ENCODE data around the gene RHBDF1. TPM values are rescaled to one million over a fixed set of nuclear protein-coding genes. Genes with fewer than 3 reads are reported as not detected.

The RHBDF1 gene
- polyA plus RNA-seq (0.21 and 1.0 TPM in 2 replicates), polyA minus RNA-seq (0.97 and 2.5 TPM in 2 replicates)

GRCh38 chr16:72561-73548 is at the start of gene RHBDF1:
RHBDF1 (minus strand) TSS chr16:72631; CDS start chr16:65015, 7,616 bp downstream.
- Histone ChIP-seq H3K9me3 (ENCODE audit: low read length) (no peaks in the 10 kb centered on the region), H3K79me2 (replicated peaks; ENCODE audit: insufficient read depth, low read length) (no peaks in the 10 kb centered on the region), H3K9me2 (ENCODE audit: insufficient read depth, low read length) (no peaks in the 10 kb centered on the region), H2AFZ (ENCODE audit: low read depth, low read length) (no peak within 1 kb of the TSS), H3K36me3 (ENCODE audit: insufficient read depth, low read length) (no peaks in the 10 kb centered on the region), H3F3A (ENCODE audit: insufficient read depth, low read length, poor library complexity, severe bottlenecking) (no peaks in the 10 kb centered on the region), H3K27ac (ENCODE audit: low read length) (no peak within 1 kb of the TSS), H3K4me3 (ENCODE audit: low read length) (peak within 1 kb of the TSS; percentile 48), H3K4me2 (ENCODE audit: low read length) (no peak within 1 kb of the TSS), H3K27me3 (ENCODE audit: insufficient read depth, low read depth, low read length) (peaks cover 22% of the 10 kb centered on the region), H4K20me1 (ENCODE audit: insufficient read depth) (no peaks in the 10 kb centered on the region), H3K9ac (ENCODE audit: low read length) (no peak within 1 kb of the TSS)
- TF ChIP-seq EZH2 (IDR thresholded peaks at IDR 0.05; ENCODE audit: borderline replicate concordance, insufficient read depth, low read length, poor library complexity, severe bottlenecking): peak; percentile 71
- TF ChIP-seq RAD21 (conservative IDR thresholded peaks at IDR 0.05): no peak

GRCh38 chr16:120756-121155 is 48.3 kb upstream of the RHBDF1 start:
- H3K4me2 ChIP-seq (ENCODE audit: low read length): no peak overlapping the region
- no peak overlapping the region for H3K9ac ChIP-seq (ENCODE audit: low read length)
- H3K36me3 ChIP-seq (ENCODE audit: insufficient read depth, low read length): no peaks in the 10 kb centered on the region
- H4K20me1 ChIP-seq (ENCODE audit: insufficient read depth): no peaks in the 10 kb centered on the region
- H2AFZ ChIP-seq (ENCODE audit: low read depth, low read length): no peak overlapping the region
- H3K27me3 ChIP-seq (ENCODE audit: insufficient read depth, low read depth, low read length): no peaks in the 10 kb centered on the region
- TF ChIP-seq RAD21 (conservative IDR thresholded peaks at IDR 0.05) (no peak), EP300 (conservative IDR thresholded peaks at IDR 0.05; ENCODE audit: poor library complexity, severe bottlenecking) (no peak), CTCF (IDR thresholded peaks at IDR 0.05; ENCODE audit: poor library complexity, severe bottlenecking) (no peak), EZH2 (IDR thresholded peaks at IDR 0.05; ENCODE audit: borderline replicate concordance, insufficient read depth, low read length, poor library complexity, severe bottlenecking) (no peak), TAF1 (IDR thresholded peaks at IDR 0.05; ENCODE audit: low read depth) (no peak), POLR2AphosphoS5 (IDR thresholded peaks at IDR 0.05) (no peak), MXI1 (conservative IDR thresholded peaks at IDR 0.05; ENCODE audit: poor library complexity, severe bottlenecking) (no peak)
- no peaks in the 10 kb centered on the region for H3K9me2 ChIP-seq (ENCODE audit: insufficient read depth, low read length)
- no peaks in the 10 kb centered on the region for H3K9me3 ChIP-seq (ENCODE audit: low read length)
- no peaks in the 10 kb centered on the region for H3K79me2 ChIP-seq (replicated peaks; ENCODE audit: insufficient read depth, low read length)
- no peaks in the 10 kb centered on the region for H3F3A ChIP-seq (ENCODE audit: insufficient read depth, low read length, poor library complexity, severe bottlenecking)
- H3K4me3 ChIP-seq (ENCODE audit: low read length): no peak overlapping the region
- H3K27ac ChIP-seq (ENCODE audit: low read length): no peak overlapping the region

- TF ChIP-seq TAF1 (IDR thresholded peaks at IDR 0.05; ENCODE audit: low read depth) (no peak), SMC3 (conservative IDR thresholded peaks at IDR 0.05; ENCODE audit: poor library complexity) (no peak), EP300 (conservative IDR thresholded peaks at IDR 0.05; ENCODE audit: poor library complexity, severe bottlenecking) (no peak), REST (IDR thresholded peaks at IDR 0.05; ENCODE audit: borderline replicate concordance) (no peak), CTCF (IDR thresholded peaks at IDR 0.05; ENCODE audit: poor library complexity, severe bottlenecking) (no peak), POLR2AphosphoS5 (IDR thresholded peaks at IDR 0.05) (no peak), RAD21 (conservative IDR thresholded peaks at IDR 0.05) (no peak), EZH2 (IDR thresholded peaks at IDR 0.05; ENCODE audit: borderline replicate concordance, insufficient read depth, low read length, poor library complexity, severe bottlenecking) (no peak), MXI1 (conservative IDR thresholded peaks at IDR 0.05; ENCODE audit: poor library complexity, severe bottlenecking) (no peak)
- Histone ChIP-seq H4K20me1 (ENCODE audit: insufficient read depth) (no peaks in the 10 kb centered on the region), H3F3A (ENCODE audit: insufficient read depth, low read length, poor library complexity, severe bottlenecking) (no peaks in the 10 kb centered on the region), H3K79me2 (replicated peaks; ENCODE audit: insufficient read depth, low read length) (no peaks in the 10 kb centered on the region), H3K4me3 (ENCODE audit: low read length) (no peak overlapping the region), H3K27me3 (ENCODE audit: insufficient read depth, low read depth, low read length) (no peaks in the 10 kb centered on the region), H3K27ac (ENCODE audit: low read length) (no peak overlapping the region), H3K36me3 (ENCODE audit: insufficient read depth, low read length) (no peaks in the 10 kb centered on the region), H3K9ac (ENCODE audit: low read length) (no peak overlapping the region), H3K9me3 (ENCODE audit: low read length) (no peaks in the 10 kb centered on the region), H2AFZ (ENCODE audit: low read depth, low read length) (no peak overlapping the region), H3K9me2 (ENCODE audit: insufficient read depth, low read length) (no peaks in the 10 kb centered on the region), H3K4me2 (ENCODE audit: low read length) (no peak overlapping the region)
Observed at GRCh38 chr16:119835-120491, 47.5 kb upstream of the RHBDF1 start.
